Stimulated activated naive CD8-positive, alpha-beta T cell treated with anti-CD3 and anti-CD28 coated beads, Interleukin-15, Interleukin-2, amounts not matched to agents 100 U/mL and 50 U/mL, for 24 hours (primary cell): Measurements from ENCODE around the gene LRRC49.

Source experiments
- ATAC-seq: fragments of 150-1000 bp; cut with Tn5 transposase; one replicate; pipeline ENCODE4 v1.10.0; 2021
- DNase-seq: peaks from one replicate; pipeline ENCODE4 v3.0.0; 2021

The LRRC49 gene

DNA sequence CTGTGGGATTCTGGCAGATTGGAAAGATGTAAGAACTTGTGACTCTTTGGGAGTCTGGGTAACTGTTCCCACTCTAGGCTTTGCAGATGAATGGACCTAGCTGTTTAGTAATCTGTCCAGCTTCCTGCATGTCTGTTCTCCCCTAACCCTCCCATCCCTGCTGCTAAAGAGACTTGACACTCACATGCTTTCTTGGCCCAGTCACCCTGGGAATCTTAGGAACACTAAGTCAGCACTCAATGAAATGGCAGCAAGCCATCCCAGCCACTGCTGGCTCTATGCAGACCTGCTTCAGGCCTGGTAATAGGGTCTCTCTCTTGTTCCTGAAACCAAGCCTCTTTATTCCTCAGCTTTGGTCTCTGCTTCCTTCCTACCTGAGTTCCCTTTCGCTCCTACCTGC lies 158.9 kb downstream of the LRRC49 start:
- ATAC-seq (no peak), DNase-seq (no peak)

DNA sequence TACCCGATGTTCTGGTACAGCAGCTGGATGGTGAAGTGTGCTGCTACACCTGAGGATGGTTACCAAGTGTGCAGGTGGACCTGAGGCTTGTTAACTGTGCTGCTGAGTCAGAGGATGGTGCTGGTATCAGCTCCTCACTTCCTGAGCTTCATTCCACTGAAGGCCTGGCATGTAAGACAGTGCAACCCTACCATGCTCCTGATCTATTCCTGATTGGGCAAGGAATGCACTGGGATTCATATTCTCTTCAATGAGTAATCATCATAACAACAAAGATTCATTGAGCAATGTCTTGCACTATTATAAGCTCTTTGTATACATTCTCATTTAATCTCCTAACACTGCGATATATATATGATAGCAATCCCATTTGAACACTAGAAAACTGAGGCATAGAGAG lies 159.7 kb downstream of the LRRC49 start:
- no peak for ATAC-seq
- DNase-seq: no peak

DNA sequence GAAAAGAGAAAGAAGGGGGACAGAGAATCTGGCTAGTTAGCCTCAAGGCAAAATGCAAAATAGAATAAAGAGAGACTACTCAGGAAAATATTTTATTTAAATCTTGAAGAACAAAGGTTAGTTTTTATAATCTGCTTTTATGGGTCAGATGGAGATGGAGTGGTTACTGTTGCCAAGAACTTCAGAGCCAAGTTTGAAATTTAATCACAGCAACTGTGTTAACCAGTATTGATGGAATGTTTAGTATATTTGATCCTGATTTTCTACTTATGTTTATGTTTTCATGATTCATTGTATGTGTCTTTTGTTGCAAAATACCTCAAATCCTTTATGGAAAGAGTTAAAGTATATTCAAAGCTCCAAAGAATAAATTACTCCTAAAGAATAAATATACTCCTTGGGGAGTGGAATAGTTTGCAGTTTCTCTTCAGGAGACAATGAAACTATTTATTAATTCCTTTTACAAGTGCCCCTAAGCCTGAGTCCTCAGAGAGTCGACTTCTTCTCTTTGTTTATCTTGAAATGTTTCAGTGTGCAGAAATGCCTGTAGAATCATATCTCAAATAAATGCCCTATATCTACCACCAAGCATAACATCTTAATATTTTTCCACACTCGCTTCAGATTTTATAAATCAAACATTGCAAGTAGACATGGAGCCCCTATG lies 161.8 kb downstream of the LRRC49 start:
- no peak for ATAC-seq
- DNase-seq: no peak

DNA sequence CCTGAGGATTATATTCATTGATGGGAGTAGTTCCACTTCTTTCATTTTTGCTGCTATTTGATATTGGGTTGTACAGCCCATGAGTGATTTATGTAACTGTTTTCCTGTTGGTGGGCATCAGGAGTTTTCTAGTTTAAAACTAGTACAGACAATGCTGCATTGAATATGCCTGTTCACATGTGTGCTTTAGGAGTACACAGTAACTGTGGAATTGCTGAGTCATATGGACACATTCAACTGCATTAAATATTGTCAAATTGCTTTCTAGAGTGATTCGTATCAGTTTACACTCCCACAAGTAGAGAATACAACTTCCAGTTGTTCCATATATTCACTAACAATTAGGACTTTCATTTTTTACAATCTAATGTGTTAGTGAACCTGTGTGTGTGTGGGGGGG lies 162.8 kb downstream of the LRRC49 start:
- DNase-seq: no peak
- no peak for ATAC-seq

DNA sequence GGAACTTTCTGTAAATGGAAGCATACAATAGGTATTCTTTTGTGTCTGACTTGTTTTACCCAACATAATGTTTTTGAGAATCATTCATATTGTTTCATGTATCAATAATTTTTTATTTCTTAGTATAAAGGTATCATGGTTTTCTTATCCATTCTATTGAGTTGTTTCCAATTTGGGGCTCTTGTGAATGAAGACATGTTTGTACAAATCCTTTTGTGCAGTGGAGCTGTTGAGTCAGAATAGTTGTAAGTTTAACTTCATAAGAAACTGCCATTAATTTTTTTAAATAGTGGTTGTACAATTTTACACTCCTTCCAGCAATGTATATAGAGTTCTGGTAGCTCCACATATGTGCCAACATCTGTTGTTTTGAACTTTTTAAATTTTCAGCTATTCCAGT lies 163.5 kb downstream of the LRRC49 start:
- ATAC-seq (no peak), DNase-seq (no peak)

DNA sequence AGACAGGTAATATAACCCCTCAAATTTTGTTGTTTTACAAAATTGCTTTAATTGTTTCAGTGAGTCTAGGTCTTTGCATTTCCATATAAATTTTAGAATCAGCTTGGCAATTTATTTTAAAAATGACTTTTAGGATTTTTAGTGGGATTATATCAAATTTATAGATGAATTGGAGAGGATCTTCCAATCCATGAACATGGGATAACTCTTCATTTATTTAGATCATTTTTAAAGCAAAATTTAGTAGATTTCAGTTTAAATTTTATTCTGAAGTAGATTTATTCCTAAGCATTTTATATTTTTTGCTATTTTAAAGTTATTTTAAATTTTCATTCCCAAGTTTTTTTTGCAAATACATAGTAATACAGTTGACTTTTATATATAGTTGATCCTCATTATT lies 164.5 kb downstream of the LRRC49 start:
- ATAC-seq: no peak
- no peak for DNase-seq

DNA sequence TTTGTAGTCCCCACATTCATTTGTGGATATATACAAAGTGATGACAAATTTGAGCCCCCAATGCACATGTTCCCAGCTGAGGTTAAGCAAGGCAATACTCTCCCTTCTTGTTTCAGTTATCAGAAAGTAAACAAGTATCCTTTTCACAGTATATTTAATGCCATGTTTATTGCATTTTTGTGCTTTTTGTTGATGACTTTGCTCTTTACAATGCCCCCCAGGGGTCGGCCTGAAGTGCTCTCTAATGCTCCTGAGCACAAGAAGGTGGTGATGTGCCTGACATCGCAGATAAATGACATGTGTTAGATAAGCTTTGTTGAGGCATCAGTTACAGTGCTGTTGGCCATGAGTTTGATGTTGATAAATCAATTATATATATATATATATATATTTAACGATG lies 165.0 kb downstream of the LRRC49 start:
- ATAC-seq (no peak), DNase-seq (no peak)

DNA sequence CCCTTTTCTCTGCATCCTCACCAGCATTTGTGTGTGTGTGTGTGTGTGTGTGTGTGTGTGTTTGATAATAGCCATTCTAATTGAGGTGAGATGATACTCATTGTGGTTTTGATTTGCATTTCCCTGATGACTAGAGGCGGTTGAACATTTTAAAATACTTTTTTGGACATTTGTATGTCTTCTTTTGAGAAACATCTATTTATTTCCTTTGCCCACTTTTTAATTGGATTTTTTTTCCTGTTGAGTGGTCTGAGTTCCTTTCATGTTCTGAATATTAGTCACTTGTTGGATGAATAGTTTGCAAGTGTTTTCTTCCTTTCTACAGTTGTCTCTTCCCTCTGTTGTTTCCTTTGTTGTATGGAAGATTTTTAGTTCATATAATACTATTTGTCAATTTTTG lies 168.4 kb downstream of the LRRC49 start:
- DNase-seq (no peak), ATAC-seq (no peak)

DNA sequence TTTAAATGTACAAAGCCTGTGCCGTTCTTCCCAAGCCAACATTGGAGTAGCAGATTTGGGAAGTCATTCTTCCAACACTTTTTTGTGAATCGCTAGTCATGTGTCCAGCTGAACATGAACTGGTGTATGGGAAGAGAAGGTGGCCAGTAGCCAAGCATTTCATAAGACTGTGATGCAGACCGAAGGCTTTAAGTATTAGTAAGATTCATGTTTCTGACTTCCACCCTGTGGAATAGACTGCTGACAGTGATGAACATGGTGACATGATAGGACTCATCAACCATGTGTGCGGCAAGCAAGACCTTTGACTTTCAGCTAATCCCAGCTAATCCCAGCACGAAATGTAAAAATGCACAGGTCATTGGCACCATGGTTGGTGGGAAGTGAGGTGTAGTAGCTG lies 174.4 kb downstream of the LRRC49 start:
- ATAC-seq (no peak), DNase-seq (no peak)

DNA sequence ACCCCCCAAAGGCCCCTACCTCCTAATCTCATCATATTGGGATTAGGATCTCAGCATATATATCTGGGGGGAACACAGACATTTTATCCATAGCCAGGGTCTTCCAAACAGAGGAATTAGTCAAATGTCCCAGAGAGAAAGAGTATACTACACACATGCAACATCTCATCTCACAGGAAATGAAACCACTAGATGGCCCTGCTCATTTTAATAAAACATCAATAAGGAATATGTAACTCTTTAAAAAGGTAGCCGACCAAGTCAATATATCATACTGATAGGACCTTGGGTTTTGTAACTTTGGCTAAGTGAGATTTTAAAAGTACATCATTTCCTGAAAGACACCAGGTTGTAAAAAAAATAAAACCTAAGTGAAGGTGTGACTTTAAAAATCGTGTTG lies 177.1 kb downstream of the LRRC49 start:
- no peak for ATAC-seq
- no peak for DNase-seq

DNA sequence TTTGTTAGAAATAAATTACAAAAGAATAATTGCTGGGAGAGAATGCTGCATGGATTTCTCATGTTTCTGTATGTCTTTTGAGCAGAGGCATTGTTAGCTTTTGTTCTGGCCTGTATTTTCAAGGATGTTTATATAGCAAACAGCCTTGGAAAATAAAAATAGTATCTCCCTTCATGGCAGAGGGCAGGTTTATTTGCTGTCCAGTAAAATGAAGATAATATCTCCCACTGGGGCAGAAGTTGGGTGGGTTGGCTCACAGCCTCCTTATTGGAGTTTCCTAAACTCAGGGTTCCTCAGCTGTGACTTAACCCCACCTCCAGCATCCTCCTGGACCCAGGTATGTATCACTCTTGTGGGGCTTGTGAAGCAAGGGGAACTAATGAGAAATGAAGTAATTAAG lies 178.9 kb downstream of the LRRC49 start:
- DNase-seq (no peak), ATAC-seq (no peak)

DNA sequence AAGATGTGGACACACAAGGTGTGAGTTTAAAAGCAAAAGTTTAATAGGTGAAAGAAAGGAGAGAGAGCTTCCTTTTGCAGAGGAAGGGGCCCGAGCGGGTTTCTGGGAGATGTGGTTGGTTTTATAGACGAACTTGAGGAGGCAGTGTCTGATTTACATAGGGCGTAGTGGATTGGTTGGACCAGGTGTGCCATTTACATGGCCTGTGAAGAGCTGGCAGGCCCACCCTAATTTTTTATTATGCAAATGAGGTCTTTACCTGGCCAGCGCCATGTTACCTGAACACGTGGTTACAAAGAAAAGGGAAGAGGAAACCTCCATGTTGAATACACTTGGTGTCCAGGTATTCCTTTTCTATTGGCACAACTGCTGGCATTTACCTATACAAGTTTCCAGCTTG lies 179.8 kb downstream of the LRRC49 start:
- no peak for DNase-seq
- ATAC-seq: no peak

DNA sequence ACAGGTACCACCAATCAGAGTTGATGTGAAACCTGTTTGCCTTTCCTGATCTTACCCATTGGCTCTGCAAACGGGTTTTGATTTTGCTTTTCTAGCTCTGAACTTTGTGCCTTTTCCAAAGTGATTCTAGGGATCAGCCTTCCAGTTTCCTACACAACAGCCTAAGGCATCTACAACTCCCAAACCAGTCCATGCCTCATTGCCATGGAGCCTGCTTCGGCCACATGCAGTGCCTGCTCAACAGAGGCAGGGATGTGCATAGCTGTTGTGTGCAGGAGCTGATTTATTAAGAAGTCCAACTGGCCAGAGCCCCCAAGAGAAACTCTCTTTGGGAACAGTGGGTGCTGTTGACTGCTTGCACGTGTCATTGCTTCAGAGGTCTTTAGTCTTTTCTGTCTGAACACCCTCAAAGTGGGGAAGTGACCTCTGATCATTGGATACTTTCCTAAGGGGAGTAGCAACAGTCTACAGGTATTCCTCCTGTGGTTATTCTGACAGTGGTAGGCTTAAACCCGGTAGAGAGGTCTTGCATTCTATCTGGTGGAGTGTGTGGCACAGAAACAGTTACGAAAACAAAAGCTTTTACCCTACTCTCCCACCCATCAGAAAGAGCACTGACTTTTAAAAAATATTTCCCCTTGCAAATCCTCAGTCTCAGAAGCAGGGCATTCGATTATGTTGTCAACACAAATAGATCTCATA lies 186.0 kb downstream of the LRRC49 start:
- ATAC-seq (no peak), DNase-seq (no peak)

DNA sequence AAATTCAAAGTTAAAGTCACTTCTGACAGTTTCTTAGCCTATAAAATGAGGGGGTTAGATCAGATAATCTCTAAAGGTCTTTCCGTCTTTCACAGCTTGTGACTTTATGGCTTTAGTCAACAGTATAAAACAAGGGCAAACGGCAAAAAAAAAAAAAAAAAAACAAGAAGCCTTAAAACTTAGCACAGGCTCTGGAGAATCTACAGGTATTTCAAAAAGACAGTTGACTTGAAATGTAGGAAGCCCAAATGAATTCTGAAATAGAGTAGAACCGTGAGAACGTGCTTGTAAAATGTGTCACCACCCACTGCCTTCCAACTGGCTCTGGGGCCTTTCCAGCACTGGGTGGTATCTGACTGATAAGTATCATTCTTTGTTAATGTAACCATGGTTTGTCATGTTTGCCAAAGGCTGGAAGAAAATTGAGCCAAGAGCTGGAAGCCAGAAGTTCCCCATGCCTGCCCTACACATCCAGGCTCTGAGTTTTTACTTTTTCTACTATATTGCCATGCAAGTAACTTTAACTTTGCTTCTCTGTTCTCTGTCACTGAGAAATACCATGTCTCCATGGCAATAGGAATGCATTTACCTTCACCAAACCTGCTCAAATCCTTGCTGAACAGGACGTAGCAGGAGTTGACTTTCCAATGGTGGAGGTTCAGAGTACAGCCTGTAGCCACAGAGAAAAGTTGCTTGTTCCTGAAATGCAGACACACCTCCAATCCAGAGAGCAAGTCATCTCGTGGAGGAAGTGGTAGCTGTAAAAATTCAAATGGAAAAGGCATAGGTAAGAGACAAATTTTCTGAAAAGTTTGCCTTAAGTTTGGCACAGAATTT lies 186.8 kb downstream of the LRRC49 start:
- DNase-seq: no peak
- ATAC-seq: no peak

DNA sequence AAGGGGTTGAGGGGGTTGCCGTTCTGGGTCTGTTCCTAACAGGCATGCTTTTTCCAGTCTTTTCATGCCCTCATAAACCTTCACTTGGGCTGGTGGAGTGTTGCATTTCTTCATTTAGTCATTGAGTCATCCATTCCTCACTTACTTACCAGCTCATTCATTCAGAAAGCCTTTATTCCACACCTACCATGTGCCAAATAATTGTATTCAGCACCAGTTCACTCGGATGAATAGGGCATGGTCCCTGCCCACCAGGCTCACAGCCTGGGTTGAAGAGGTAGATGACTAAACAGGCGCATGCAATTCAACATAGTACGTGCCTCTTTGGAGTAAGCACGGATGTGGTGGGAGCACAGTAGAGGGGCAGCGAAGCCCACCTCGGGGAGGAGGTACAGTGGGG lies 187.5 kb downstream of the LRRC49 start:
- ATAC-seq (no peak), DNase-seq (no peak)

DNA sequence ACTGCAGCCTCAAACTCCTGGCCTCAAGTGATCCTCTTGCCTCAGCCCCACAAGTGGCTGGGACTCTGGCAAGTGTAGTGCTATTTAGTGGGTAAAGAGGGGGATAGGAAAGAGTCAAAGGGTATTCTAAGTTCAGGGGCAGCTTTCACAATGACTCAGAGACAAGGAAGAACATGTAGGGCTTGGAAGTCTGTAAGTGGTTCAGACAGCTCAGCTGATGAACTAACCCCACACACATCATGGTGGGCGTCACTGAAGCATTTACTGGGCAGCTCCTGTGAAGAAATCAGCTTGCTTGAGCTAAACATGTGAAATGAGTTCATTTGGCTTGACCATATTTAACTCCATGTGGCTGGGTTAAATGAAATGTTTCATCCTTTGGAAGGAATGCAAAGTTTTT lies 188.1 kb downstream of the LRRC49 start:
- DNase-seq (no peak), ATAC-seq (no peak)

DNA sequence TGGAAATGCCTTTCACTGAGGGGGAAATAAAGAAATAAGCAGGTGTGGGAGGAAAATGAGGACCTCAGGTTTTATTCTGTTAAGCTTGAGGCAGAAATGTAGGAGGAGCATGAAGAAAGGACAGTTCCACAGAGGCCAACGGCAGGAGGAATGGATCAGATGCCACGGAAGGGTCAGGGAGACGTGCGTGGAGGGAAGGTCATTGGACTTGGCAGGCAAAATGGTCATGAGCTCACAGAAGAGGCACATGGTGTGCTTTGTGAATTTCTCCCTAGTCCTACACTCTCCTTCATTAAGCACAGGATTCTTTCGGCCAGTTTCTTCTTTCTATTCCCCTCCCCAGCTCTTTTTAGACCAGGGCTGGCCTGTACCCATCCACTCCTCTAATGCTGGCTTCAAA lies 190.2 kb downstream of the LRRC49 start:
- no peak for ATAC-seq
- no peak for DNase-seq

DNA sequence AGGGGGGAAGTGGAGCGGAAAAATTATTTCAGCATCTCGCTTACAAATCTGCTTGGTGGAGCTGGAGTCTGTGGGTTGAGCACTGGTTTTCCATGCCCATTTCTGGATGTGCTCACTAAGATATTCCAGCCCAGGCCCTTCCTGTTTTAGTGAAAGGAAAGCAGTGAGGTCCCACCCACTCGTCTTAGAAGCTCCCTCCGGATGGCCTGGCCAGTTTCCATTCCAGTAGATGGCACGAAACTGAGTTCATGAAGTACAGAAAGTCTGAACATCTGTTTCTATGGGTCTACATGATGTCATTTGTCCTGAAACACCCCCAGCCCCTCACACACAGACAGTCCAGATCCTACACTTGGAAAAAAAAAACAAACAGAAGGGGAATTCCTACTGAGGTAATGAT lies 190.7 kb downstream of the LRRC49 start:
- ATAC-seq (no peak), DNase-seq (no peak)

DNA sequence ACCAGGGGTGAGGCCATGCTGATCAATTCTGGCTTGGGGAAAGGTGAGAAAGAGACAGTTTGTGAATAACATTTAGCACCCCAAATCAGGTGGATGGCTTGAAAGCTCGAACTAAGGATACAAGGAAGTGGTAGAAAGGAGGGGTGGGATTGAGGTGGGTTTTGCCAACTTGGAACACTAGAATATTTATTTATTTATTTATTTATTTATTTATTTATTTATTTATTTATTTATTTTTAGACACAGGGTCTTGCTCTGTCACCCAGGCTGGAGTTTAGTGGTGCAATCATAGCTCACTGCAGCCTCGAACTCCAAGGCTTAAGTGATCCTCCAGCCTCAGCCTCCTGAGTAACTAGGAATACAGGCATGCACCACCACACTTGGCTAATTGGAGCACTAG lies 191.6 kb downstream of the LRRC49 start:
- DNase-seq (no peak), ATAC-seq (no peak)

DNA sequence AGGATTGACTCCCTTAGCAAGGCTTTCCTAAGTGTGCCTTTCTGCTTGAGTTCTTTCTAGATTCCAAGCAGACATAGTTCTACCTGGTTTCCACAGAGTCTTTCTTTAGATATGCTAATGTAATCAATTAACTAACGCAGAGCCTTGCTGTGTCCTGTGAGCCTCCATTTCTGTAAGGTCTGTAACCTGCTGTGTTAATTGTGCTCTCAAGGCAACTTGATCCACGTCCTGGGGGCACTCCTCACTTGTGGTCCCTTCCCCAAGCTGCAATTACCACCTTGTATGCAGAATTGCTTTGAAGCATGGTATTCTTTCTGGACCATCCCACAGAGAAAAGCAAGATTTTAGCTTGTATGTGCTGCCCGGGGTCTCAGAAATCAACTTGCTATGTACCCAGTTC lies 193.2 kb downstream of the LRRC49 start:
- no peak for ATAC-seq
- DNase-seq: no peak

DNA sequence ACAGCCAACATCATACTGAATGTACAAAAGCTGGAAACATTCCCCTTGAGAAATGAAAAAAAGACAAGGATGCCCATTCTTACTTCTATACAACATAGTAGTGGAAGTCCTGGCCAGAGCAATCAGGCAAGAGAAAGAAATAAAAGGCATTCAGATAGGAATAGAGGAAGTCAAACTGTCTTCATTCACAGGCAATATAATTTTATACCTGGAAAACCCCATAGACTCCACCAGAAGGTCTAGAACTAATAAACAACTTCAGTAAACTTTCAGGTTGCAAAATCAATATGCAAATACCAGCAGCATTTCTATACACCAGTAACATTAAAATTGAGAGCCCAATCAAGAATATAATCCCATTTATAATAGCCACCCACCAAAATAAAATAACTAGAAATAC lies 195.5 kb downstream of the LRRC49 start:
- ATAC-seq: no peak
- DNase-seq: no peak

DNA sequence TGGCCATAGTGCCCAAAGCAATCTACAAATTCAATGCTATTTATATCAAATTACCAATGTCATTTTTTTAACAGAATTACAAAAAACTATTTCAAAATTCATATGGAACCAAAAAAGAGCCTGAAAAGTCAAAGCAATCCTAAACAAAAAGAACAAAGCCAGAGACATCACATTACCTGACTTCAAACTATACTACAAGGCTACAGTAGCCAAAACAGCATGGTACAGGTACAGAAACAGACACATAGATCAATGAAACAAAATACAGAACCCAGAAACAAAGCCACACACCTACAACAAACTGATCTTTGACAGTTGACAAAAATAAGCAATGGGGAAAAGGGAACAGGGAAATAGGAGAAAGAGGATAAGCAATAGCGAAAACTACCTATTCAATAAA lies 196.1 kb downstream of the LRRC49 start:
- ATAC-seq (no peak), DNase-seq (no peak)

DNA sequence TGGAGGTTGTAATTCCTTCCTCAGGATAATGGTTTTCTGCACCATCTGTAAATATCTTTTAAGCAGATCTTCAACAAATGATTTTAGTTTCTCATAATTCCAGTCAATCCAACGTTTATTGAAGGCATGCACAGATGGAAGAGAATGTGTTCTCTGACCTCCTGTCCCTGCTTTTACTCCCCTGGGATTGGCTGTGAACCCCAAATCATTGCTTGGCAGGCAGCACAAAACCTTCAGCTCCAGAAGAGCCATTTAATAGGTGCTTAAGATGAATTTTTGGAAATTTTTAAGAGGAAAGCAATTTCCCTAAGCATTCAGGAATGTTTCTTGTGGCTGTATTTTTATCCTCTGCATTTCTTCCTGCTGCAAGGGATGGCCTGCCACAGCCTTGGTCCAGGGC lies 197.2 kb downstream of the LRRC49 start:
- no peak for ATAC-seq

DNA sequence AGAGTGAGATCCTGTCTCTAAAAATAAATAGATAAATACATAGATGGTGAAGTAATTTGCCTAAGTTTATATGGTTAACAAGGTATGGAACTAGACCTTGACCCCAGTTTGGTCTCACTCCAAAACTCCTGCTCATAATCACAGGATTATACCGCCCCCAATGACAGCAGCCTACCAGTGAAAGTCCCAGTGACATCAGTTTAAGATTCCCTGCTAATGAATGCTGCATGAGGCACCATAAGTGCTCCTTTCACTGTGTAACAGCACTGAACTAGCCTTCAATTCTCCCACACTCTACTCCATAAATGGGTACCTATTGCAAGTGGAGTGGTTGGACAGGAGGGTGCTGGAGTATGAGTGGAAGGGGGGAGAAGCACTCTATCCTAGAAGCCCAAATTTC lies 199.0 kb downstream of the LRRC49 start:
- DNase-seq: no peak
- ATAC-seq: no peak

More for the DNA sequence above, 197.2 kb downstream of the LRRC49 start:
- no peak for DNase-seq
